NCI-H2171 treated with DMSO at 0.1 percent for 48 hours (cell line): ENCODE data around the gene DUSP5.

Source experiments
- DNase-seq: peaks from one replicate; lab custom pipeline; 2025; lab: John Stamatoyannopoulos, UW

Gene DUSP5

GRCh38 chr10:110480387-110480786, 17.3 kb upstream of the DUSP5 start:
- no peak for DNase-seq

- DNase-seq, result no peak
Observed at GRCh38 chr10:110481919-110482318, 15.8 kb upstream of the DUSP5 start.

- DNase-seq, result no peak
Observed at GRCh38 chr10:110483633-110484032, 14.1 kb upstream of the DUSP5 start.

GRCh38 chr10:110485541-110485940, 12.2 kb upstream of the DUSP5 start:
- no peak for DNase-seq

- DNase-seq, result no peak
Observed at GRCh38 chr10:110486680-110487410, 10.9 kb upstream of the DUSP5 start.

GRCh38 chr10:110487411-110488331, 10.0 kb upstream of the DUSP5 start:
- peak; percentile 28 for DNase-seq

- DNase-seq, result no peak
Observed at GRCh38 chr10:110488332-110488681, 9.4 kb upstream of the DUSP5 start.

GRCh38 chr10:110488940-110489339, 8.8 kb upstream of the DUSP5 start:
- DNase-seq, result no peak

GRCh38 chr10:110490640-110491039, 7.1 kb upstream of the DUSP5 start:
- no peak for DNase-seq

- DNase-seq, result no peak
Observed at GRCh38 chr10:110491346-110491745, 6.4 kb upstream of the DUSP5 start.

- DNase-seq, result no peak
Observed at GRCh38 chr10:110492069-110492822, 5.5 kb upstream of the DUSP5 start.

GRCh38 chr10:110493832-110494426, 3.8 kb upstream of the DUSP5 start:
- DNase-seq, result no peak

- no peak for DNase-seq
Observed at GRCh38 chr10:110494532-110494931, 3.2 kb upstream of the DUSP5 start.

- DNase-seq, result no peak
Observed at GRCh38 chr10:110495731-110496552, 1.8 kb upstream of the DUSP5 start.

GRCh38 chr10:110496553-110497437, 912 bp upstream of the DUSP5 start:
- no peak for DNase-seq

- DNase-seq, result peak; percentile 19
Observed at GRCh38 chr10:110498087-110498981, 627 bp downstream of the DUSP5 start.

GRCh38 chr10:110498982-110499795, 1.5 kb downstream of the DUSP5 start:
- no peak for DNase-seq

GRCh38 chr10:110499796-110500514, 2.2 kb downstream of the DUSP5 start:
- no peak for DNase-seq
